Measurements from ENCODE around the gene EDN2.

GRCh38 chr1:41467673-41468072 is 16.8 kb downstream of the EDN2 start:
- TF ChIP-seq REST (IDR thresholded peaks at IDR 0.05; ENCODE audit: insufficient read depth in 1 of 2, low read depth in 2 of 2, low read length in 2 of 2), result no peak
- TF ChIP-seq POLR2AphosphoS5 (IDR thresholded peaks at IDR 0.05; ENCODE audit: low read depth, low read length), result no peak
- TF ChIP-seq SIN3A (IDR thresholded peaks at IDR 0.05; ENCODE audit: borderline replicate concordance, insufficient read depth, low read length), result no peak

All from PFSK-1 (cell line).